GM19395 (cell line): Measurements from ENCODE around the gene MAST2.
"Not testable (repeated sequence)": the region's sequence is repeated elsewhere in the genome, so short reads cannot be mapped to it uniquely, and the experiment has no call there.

Experiments used
- ATAC-seq: cut with Tn5 transposase; IDR thresholded peaks from one replicate; pipeline ENCODE4 v1.9.1; 2021; ENCODE audit warnings: mild to moderate bottlenecking, moderate library complexity; ENCODE audit not compliant: unreplicated experiment

The MAST2 gene

GRCh38 chr1:46056325-46056724, 252.9 kb downstream of the MAST2 start:
- no peak for ATAC-seq

DNA sequence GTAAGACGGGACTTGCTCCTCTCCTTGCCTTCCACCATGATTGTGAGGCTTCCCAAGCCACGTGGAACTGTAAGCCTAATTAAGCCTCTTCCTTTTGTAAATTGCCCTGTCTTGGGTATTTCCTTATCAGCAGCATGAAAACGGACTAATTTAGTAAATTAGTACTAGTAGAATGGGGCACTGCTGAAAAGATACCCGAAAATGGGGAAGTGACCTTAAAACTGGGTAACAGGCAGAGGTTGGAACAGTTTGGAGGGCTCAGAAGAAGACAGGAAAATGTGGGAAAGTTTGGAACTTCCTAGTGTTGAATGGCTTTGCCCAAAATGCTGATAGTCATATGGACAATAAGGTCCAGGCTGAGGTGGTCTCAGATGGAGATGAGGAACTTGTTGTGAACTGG, 253.8 kb downstream of the MAST2 start:
- not testable (repeated sequence) for ATAC-seq

GRCh38 chr1:46057781-46058180, 254.4 kb downstream of the MAST2 start:
- no peak for ATAC-seq

DNA sequence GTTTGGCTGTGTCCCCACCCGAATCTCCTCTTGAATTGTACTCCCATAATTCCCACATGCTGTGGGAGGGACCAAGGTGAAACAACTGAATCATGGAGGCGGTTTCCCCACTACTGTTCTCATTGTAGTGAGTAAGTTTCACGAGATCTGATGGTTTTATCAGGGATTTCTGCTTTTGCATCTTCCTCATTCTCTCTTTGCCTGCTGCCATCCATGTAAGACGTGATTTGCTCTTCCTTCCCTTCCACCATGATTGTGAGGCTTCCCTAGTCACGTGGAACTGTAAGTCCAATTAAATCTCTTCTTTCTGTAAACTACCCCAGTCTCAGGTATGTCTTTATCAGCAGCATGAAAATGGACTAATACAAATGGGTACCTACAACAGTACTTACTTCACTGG, 255.5 kb downstream of the MAST2 start:
- ATAC-seq, result no peak

DNA sequence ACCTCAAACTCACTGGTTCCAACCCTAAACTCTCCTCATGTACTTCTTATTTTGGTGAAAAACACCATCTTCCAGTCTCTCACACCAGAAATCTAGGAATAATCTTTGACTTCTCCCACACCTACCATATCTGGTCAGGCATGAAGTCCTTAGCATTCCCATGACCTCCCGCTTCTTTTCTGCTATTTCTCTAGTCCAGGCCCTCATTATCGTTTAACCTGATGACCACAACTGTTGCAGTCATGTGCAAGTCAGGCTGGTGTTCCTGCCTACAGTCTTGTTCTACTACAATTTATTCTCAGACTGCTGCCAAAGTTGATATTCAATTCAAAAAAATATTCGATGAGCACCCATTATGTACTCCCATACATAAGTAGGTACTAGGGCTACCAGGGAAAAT, 257.7 kb downstream of the MAST2 start:
- no peak for ATAC-seq

- peak; percentile 79 for ATAC-seq
Measured at GRCh38 chr1:46062651-46063319, 259.4 kb downstream of the MAST2 start.

DNA sequence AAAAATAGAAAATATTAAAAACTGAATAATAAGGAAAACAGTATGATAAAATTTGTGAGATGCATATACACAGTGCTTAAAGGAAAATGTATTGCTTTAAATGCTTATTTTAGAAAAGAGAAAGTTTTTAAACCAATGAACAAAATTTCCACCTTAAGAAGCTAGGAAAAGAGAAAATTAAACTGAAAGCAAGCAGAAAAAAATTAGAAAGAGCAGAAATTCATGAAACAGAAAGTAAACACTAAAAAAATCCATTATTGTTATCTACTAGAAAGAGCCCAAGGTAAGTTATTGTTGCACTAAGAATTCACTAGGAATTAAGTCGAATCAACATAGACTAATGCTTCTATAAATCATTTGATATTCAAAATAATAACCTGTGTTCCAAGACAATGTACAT, 261.3 kb downstream of the MAST2 start:
- no peak for ATAC-seq

- ATAC-seq, result no peak
Measured at GRCh38 chr1:46065405-46065804, 262.0 kb downstream of the MAST2 start.

- no peak for ATAC-seq
Measured at GRCh38 chr1:46067652-46068051, 264.2 kb downstream of the MAST2 start.

DNA sequence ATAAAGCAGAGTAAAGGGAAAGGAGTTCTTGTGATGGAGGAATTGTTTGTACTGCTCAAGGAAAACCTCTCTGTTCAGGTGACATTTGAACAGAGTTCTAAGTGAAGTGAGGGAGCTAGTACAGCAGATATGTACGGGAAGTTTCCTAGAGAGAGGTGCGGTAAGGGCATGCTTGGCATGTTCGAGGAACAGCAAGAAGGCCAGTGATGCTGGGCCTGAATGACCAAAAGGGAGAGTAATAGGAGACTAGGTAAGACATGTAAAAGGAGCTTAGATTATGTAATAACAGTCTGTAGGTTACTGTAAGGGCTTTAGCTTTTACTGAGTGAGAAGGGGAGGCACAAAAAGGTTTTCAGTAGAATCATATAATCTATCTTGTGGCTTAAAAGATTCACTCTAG, 265.1 kb downstream of the MAST2 start:
- no peak for ATAC-seq

GRCh38 chr1:46070164-46070814, 266.9 kb downstream of the MAST2 start:
- ATAC-seq, result no peak

- no peak for ATAC-seq
Measured at GRCh38 chr1:46072975-46073374, 269.6 kb downstream of the MAST2 start.

DNA sequence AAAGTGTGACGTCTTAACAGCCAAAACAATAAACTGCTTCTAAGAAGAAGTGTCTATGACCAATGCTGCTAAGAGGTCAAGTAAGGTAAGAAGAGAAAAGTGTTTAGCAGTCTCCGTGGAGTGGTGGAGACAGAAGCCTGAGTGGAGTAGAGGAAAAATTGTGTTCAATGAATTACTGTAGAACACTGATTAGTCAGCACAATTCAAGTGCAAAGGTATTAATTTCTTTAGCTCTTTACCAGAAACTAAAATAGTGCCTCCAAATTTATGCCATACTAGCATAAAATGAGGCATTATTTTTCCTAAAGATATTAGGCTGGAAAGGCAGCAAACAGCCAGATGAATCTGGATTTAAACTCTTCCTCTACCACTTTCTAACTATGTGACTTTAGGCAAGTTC, 272.9 kb downstream of the MAST2 start:
- ATAC-seq, result no peak

- no peak for ATAC-seq
Measured at GRCh38 chr1:46077644-46078043, 274.2 kb downstream of the MAST2 start.

DNA sequence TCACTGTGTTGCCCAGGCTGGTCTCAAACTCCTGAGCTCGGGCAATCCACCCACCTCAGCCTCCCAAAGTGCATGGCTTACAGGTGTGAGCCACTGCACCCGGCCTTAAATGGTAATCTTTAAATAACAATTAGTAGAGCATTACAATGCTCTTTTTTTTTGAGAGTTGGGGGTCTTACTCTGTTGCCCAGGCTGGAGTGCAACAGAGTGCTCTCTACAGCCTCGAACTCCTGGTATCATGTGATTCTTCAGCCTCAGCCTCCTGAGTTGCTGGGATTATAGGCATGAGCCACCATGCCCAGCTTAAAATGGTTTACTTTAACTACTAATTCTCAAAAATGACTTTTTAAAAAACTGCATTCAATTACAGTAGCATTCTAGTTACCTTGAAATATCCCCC, 276.8 kb downstream of the MAST2 start:
- ATAC-seq, result no peak

DNA sequence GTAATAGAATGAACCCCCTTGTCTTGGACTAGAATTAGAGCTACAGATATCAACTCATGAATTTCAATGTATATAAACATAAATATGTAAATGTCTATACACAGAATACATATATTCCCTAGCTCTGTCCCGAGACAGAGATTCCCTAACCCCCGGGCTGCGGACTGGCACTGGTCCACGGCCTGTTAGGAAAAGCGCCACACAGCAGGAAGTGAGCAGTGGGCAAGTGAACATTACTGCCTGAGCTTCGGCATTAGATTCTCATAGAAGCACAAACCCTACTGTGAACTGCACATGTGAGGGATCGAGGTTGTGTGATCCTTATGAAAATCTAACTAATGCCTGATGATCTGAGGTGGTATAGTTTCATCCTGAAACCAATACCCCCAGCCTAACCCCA, 277.8 kb downstream of the MAST2 start:
- no peak for ATAC-seq

DNA sequence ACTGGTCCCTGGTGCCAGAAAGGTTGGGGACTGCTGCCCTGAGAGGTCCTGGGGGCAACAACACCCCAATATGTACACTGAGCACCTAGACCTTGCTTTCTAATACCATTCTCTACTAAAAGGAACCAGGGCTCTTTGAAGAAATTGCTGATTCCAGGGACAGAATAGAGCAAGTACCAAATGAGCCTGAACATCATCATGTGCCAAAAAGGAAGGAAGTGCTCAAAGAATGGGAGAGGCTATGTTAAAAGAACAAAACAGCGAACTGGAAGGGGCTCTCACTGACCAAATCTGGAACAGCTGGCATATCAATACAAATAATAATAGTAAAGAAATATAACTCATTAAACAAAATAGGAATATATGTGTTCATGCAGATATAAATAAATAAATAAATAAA, 278.2 kb downstream of the MAST2 start:
- ATAC-seq, result no peak

- ATAC-seq, result no peak
Measured at GRCh38 chr1:46083579-46083978, 280.2 kb downstream of the MAST2 start.

DNA sequence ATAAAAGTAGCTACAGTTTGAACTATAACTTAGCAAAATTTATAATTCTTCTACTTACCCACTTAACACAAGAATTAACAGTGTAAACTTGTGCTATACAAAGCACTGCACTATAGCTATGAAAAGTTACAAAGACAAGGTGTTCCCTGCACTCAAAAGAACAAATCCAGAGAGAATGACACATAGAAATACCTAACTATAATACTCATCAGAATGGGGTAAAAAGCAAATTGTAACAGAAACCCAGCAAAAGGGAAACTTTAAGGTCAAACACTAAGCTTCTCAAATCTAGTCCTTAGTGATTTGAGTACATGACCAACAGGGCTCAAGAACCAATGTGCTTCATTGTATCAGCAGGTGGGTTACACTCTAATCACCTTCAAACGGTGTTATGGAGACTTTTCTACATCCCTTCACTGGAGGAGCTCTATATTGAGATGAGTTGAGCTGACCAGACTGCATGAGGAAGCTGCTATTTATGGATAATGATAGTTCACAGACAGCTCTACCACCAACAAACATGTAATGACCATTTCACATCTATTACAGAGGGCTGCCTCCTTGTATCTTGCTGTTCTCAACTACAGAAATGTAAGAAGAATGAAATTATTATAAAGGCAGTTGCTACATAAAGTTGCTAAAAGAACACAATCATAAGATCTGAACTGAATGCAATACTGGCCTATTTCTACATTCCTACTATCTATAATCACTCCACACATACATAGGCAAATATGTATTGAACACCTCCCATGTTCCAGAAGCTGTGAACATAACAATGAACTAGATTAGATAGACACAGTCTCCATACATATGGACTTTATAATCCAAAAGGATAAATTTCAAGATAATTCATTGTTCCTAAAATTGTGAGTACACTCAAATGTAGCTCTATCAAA, 281.4 kb downstream of the MAST2 start:
- no peak for ATAC-seq
